HG03342 (cell line): ENCODE data around the gene SLC39A11.

Experiments
- ATAC-seq: cut with Tn5 transposase; IDR thresholded peaks from one replicate; pipeline ENCODE4 v1.9.1; 2021; ENCODE audit warnings: mild to moderate bottlenecking, moderate library complexity; ENCODE audit not compliant: unreplicated experiment

SLC39A11 gene

DNA sequence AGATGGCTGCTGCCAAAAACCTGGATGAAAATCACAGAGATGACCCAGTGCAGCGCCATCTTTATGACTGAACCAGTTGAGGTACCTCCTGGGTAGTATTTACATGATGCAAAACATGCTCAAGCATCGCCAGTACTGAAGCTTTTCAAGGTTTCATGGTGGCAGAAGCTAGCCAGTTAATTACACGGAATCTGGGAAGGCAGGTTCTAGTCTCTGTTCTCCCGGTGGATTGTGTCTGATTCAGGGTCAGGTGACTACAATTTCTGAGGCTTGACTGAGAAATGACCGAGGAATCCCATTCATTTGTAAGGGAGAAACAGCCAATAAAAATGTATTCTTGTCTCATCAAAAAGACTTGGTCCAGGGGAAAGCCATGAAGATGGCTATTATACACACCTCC, 209.1 kb downstream of the SLC39A11 start:
- ATAC-seq: no peak

GRCh38 chr17:72882426-72882825, 210.1 kb downstream of the SLC39A11 start:
- ATAC-seq: no peak

DNA sequence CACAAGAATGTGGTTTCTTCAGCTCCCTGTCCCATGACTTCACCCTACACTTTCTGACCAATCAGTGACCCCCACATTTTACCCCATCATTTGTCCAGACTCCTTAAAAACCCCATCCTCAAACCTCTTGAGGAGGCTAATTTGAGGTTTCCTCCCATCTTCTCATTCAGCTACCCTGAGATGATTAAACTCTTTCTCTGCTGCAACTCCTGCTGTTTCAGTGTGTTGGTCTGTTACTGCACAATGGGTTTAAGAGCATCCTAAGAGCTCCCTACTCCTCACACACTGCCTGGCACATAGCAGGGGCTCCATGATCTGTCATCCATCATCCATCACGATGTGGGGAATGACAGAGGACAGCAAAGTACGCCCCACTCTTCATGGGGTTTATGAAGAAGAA, 212.6 kb downstream of the SLC39A11 start:
- no peak for ATAC-seq

GRCh38 chr17:72878975-72879660, 213.4 kb downstream of the SLC39A11 start:
- no peak for ATAC-seq

- no peak for ATAC-seq
Observed at GRCh38 chr17:72877348-72877747, 215.1 kb downstream of the SLC39A11 start.

- ATAC-seq: no peak
Observed at GRCh38 chr17:72876413-72876812, 216.1 kb downstream of the SLC39A11 start.

DNA sequence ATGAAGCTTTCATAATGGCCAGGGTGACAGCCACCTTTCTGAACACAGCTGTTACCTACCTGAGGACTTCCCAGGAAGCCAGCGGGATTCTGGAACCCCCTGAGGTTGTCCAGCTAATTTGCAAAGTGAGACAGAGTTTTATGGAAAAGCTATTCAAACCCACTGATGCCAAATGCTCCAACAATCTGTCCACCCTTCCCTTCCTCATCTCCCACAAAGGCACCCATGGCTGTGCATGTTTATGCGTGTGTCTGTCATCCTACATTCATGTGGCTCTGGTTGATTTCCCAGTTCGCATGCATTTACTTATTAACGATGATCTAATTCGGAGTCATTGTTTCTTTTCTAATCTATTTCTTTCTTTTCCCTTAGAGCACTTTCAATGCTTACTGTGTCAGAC, 217.1 kb downstream of the SLC39A11 start:
- ATAC-seq: no peak

- no peak for ATAC-seq
Observed at GRCh38 chr17:72872396-72872795, 220.1 kb downstream of the SLC39A11 start.

GRCh38 chr17:72870367-72870985, 222.0 kb downstream of the SLC39A11 start:
- ATAC-seq: no peak

DNA sequence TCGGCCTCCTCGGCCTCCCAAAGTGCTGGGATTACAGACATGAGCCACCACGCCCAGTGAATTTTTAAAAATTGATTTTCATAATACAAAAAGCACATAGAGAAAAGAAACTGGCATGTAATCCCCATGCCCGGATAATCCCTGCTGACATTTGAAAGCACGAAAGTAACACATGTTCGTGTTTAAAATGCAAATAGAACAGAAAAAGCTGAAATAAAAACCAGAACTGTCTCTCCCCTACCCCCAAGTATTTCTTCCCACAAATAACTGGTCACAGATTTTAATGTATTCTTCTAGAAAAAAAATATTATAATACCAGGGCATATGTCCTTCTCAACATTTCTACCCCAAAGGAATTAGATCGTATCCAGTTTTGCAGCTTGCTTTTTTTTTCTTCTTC, 222.9 kb downstream of the SLC39A11 start:
- ATAC-seq: no peak

GRCh38 chr17:72865954-72866353, 226.5 kb downstream of the SLC39A11 start:
- ATAC-seq: no peak

- ATAC-seq: peak; percentile 70
Observed at GRCh38 chr17:72863526-72864211, 228.8 kb downstream of the SLC39A11 start.

GRCh38 chr17:72862276-72862999, 230.1 kb downstream of the SLC39A11 start:
- ATAC-seq: no peak

- ATAC-seq: no peak
Observed at GRCh38 chr17:72861811-72862210, 230.7 kb downstream of the SLC39A11 start.

GRCh38 chr17:72860778-72861177, 231.7 kb downstream of the SLC39A11 start:
- no peak for ATAC-seq

- ATAC-seq: no peak
Observed at GRCh38 chr17:72858826-72859495, 233.5 kb downstream of the SLC39A11 start.

DNA sequence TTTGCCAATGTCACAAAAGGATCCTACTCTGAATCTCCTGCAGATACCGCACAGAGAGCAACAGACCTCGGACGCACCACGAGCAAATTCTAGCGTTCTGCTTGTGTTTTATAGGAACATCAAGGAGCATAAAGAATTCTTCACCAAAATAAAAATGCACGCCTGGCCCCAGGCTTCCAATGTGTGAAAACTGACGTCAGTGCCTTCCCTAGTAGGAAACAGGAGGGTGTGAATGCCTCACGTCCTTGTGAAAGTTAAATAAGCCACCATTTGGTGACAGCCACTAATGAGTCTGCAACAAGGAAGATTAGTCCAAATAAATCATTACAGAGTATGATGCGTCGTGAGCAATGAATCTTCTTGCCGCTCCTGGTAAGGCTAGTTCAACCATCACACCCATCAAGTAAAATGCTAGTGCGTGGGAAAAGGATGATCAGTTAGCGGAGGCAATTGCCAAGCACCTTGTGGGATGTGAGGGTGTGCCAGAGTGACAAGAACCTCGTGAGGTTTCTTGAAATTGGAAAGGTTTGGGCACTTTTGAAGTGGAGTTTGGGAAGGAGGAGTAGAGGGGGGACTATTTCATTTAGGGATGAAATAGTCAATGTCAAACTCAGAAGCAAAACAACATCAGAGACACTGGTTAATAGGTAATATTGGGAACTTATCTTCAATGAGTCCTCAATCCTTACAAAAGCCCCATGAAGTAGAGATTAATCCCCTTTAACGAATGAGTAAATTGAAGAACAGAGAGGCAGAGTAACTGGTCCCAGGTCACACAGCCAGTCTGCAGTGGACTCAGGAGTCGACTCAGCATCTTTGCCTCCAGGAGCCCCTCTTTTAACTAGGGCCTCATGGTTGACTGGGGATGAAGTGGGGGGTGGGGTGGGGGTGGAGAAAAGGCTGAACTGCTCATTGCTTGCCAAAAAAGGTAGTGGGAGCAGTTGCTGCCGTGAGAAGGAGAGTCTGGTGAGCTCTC, 238.8 kb downstream of the SLC39A11 start:
- no peak for ATAC-seq

GRCh38 chr17:72852277-72852938, 240.1 kb downstream of the SLC39A11 start:
- no peak for ATAC-seq

- ATAC-seq: no peak
Observed at GRCh38 chr17:72850410-72851118, 241.9 kb downstream of the SLC39A11 start.
